Measurements from ENCODE around the gene SPATA31C1.
"Not testable (repeated sequence)": the region's sequence is repeated elsewhere in the genome, so short reads cannot be mapped to it uniquely, and the experiment has no call there.

GRCh38 chr9:87919013-87919412 is 1.3 kb downstream of the SPATA31C1 start:
- not testable (repeated sequence) for TF ChIP-seq POLR2AphosphoS5 (IDR thresholded peaks at IDR 0.05; ENCODE audit: low read depth, low read length); POLR2A (IDR thresholded peaks at IDR 0.05; ENCODE audit: low read depth, low read length); TAF1 (IDR thresholded peaks at IDR 0.05; ENCODE audit: borderline replicate concordance, low read depth, low read length)
